Stimulated activated CD8-positive, alpha-beta memory T cell treated with anti-CD3 and anti-CD28 coated beads, Interleukin-4, amount 100 ng/mL, for 48 hours (primary cell): Measurements from ENCODE around the gene FOXE1.

Experiments
- DNase-seq: peaks from one replicate; pipeline ENCODE4 v3.0.0-alpha.2; 2020

Gene FOXE1

DNA sequence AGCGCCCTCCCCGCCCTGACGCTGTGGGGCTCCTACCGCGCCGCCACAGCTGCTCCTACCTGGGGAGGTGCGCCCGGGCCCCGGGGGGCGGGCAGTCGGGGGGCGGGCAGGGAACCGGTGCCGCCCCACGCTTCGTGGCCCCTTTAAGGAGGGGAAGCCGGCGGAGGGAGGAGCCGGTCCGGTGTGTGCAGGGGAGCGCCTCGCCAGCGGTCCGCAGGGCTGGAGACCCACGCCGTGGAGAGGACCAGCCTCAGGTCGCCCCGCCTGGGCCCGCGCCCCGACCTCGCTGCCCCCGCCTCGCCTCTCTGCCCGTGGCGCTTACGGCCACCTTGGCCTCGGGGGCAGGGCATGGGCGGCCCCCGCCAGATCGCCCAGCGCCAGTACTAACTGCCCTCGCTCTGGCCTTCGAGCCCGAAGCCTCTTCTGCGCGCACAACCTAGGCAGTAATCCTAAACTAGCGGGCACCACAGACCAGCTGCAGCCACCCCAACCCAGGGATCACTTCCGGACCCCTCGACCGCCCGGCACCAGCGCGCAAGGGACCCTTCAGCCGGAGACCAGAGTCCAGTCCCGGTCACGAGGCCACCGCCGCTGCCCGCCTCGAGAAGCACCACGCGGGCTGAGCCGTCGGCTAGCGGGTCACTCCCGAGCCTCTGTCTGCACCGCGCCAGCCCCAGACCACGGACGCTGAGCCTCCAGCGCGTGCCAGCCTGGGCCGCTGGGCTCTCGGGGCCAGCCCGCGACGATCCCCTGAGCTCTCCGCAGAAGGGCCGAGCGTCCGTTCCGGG lies at the start of gene FOXE1:
TSS of gene FOXE1 (plus strand) at position 171 of the 788 bp plus-strand sequence. CDS start 689 bp downstream, outside the sequence.
- DNase-seq, result no peak

- DNase-seq, result no peak
Measured at GRCh38 chr9:97804059-97804365, 49.0 kb upstream of the FOXE1 start.

GRCh38 chr9:97806721-97807120 lies 46.3 kb upstream of the FOXE1 start:
- no peak for DNase-seq

DNA sequence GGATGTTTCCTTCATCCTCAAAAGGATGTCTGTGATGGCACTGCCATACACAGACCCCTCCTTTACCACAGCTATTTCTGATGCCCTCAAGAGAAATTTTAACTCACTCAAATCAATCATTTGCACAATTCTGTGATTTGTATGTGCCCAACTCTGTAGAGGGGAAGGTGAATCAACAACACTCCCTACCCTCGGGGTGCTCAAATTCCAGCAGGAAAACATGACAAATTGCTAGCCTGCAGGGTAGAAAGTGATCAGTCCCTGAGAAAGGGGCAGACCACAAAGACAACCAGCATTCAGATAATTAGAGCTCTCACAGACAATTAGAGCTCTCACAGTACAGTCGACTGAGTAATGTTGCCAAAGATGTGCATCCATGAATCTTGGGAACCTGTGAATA lies 45.3 kb upstream of the FOXE1 start:
- no peak for DNase-seq

DNA sequence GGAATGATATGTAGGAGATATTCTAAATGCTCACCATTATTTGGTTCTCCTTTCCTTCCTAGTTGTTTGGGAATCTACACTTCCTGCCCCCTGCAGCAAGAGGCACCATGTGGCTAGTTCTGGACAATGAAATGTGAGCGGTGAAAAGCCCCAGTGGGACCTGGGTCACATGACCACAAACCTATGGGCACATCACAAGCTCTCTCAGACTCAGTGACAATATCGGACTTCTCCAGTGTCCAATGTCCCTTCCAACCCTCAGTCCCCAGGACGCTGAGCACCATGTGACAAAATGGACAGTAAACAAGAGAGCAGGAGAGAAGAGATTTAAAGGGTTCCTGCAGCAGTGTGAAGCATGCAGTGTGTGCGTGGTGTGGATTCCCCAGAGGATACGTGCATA lies 44.6 kb upstream of the FOXE1 start:
- DNase-seq, result no peak

DNA sequence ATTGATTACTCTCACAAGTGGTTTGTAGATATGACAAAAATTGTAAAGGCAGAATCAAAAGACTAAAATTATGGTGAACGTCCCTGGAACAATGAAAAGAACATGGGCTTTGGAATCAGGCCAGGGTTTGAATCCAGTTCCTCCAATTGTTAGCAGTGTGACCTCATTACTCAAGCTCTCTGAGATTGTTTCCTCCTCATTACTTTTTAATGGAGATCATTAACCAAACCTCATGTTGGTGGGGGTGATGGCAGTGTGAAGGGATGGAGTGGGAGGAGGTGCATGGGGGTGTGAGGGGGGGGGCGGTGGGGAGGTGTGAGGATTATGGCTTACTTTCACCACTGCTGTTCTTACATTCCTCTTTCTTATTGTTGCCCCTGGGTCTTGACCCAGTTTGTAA lies 44.1 kb upstream of the FOXE1 start:
- DNase-seq, result no peak

DNA sequence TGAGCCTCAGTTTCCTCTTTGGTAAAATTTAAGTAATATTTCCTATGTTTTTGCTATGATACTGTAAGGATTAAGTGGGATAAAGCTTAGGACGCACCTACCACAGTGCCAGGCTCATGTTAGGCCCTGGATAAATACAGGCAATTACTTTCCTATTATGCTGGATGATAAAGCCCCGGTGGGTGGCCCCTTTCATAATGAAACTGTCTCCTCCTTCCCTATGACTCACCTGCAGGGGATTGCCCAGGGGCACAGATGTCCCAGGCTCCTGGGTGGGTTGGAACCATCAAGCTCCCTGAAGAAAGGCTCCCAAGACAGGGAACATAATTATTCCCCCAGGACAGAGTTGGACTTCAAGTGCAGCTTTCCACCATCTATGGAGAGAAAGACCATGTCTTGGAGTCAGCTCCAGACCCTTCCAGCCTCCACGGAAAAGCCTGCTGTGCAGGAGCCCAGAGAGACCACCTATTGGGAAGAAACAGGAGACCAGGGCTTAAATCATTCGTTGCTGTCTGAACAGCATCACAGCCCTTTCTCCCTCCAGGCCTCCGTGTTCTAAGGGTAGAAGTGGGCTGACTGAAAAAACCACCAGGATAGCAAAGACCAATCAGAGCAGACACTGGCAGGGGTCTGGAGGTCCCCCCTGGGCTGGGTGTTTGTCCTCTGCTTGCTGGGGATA lies 43.2 kb upstream of the FOXE1 start:
- DNase-seq, result no peak

- no peak for DNase-seq
Measured at GRCh38 chr9:97811533-97812246, 41.3 kb upstream of the FOXE1 start.

- no peak for DNase-seq
Measured at GRCh38 chr9:97812247-97812543, 40.8 kb upstream of the FOXE1 start.

GRCh38 chr9:97813072-97813471 lies 40.0 kb upstream of the FOXE1 start:
- no peak for DNase-seq

- DNase-seq, result no peak
Measured at GRCh38 chr9:97819735-97820134, 33.3 kb upstream of the FOXE1 start.

GRCh38 chr9:97820373-97820772 lies 32.7 kb upstream of the FOXE1 start:
- no peak for DNase-seq

- DNase-seq, result no peak
Measured at GRCh38 chr9:97830884-97831829, 21.9 kb upstream of the FOXE1 start.

- DNase-seq, result no peak
Measured at GRCh38 chr9:97831843-97832636, 21.0 kb upstream of the FOXE1 start.

- no peak for DNase-seq
Measured at GRCh38 chr9:97840521-97840920, 12.5 kb upstream of the FOXE1 start.

GRCh38 chr9:97842960-97843359 lies 10.1 kb upstream of the FOXE1 start:
- no peak for DNase-seq

DNA sequence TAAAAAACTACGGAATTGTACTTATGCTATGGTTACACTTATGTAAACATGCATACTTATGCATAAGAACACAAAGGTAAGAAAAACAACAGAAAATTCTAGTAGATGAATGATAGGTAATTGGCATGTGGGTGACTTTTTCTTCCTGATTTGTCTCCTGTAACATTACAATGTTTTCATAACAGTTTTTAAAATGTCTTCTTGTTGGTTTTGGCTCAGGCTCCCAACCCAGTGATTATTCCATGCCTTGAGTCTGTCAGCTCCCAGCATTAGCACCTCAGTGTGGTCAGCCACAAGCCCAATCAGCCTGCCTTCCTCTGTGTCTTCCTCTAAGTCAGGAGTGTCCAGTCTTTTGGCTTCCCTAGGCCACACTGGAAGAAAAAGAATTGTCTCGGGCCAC lies 7.9 kb upstream of the FOXE1 start:
- no peak for DNase-seq

DNA sequence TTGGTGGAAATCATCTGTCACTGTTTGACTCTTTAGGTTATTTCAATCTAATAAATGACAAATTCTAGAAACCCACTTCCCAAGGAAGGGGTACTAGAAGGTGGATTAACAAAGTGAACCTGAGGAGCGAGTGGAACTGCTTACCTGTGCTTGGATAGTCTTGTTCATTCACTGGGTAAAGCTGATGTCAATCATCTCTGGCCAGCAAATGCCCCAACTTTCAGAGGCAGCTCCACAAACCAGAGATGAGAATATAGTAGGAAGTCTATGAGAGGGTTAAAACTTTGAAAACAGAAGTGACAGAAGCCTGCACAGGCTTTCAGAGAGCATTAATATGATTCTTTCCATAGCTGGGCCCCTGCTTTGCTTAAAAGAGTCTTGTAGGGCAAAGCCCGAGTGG lies 7.3 kb upstream of the FOXE1 start:
- DNase-seq, result no peak

- no peak for DNase-seq
Measured at GRCh38 chr9:97846347-97846746, 6.7 kb upstream of the FOXE1 start.

- DNase-seq, result no peak
Measured at GRCh38 chr9:97847474-97848214, 5.4 kb upstream of the FOXE1 start.

GRCh38 chr9:97848215-97848479 lies 4.9 kb upstream of the FOXE1 start:
- no peak for DNase-seq
